Activated naive CD4-positive, alpha-beta T cell treated with anti-CD3 and anti-CD28 coated beads, Interleukin-2, amount 50 U/mL, for 16 hours (primary cell): ENCODE results near the gene PLCB1.

Experiments used
- DNase-seq: peaks from one replicate; pipeline ENCODE4 v3.0.0-alpha.2; 2020

Gene PLCB1

DNA sequence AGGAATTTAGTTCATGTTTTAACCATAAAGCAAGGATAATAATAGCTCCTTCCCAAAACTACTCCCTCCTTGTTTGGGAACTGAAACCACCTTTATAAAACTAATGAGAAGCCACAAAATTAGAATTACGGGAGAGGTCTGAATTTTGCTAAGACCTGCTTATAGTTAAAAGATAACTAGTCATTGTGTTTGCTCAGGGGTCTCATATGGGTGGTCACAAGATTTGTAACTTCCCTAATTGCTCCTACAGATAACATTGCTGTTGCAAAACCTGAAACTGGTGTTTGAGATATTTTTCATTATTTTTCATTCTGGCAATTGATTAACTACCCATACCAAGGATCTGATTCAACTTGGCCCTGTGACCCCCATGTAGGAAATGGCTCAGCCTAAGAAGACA, 782.4 kb downstream of the PLCB1 start:
- no peak for DNase-seq

DNA sequence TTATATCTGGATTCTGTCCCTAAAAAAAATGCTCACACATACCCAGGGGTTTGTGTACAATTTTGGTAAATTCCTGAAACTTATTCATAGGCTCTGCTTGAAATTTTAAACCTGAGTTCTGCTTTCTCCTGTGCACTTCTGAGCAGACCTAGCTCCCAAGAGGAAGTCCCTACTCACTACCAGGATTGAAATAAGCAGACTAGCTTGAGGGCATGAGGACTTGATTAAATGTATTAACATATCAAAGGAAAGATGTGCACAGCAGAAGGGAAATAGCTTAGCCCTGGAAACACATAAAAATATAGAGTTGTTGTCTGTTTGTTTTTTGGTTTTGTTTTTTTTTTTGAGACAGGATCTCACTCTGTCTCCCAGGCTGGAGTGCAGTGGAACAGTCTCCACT, 785.0 kb downstream of the PLCB1 start:
- DNase-seq, result no peak

GRCh38 chr20:8918145-8918544, 786.1 kb downstream of the PLCB1 start:
- no peak for DNase-seq

- DNase-seq, result no peak
These were observed 792.5 kb downstream of the PLCB1 start for GRCh38 chr20:8924539-8924938.

- no peak for DNase-seq
These were observed 798.7 kb downstream of the PLCB1 start for GRCh38 chr20:8930726-8931125.

DNA sequence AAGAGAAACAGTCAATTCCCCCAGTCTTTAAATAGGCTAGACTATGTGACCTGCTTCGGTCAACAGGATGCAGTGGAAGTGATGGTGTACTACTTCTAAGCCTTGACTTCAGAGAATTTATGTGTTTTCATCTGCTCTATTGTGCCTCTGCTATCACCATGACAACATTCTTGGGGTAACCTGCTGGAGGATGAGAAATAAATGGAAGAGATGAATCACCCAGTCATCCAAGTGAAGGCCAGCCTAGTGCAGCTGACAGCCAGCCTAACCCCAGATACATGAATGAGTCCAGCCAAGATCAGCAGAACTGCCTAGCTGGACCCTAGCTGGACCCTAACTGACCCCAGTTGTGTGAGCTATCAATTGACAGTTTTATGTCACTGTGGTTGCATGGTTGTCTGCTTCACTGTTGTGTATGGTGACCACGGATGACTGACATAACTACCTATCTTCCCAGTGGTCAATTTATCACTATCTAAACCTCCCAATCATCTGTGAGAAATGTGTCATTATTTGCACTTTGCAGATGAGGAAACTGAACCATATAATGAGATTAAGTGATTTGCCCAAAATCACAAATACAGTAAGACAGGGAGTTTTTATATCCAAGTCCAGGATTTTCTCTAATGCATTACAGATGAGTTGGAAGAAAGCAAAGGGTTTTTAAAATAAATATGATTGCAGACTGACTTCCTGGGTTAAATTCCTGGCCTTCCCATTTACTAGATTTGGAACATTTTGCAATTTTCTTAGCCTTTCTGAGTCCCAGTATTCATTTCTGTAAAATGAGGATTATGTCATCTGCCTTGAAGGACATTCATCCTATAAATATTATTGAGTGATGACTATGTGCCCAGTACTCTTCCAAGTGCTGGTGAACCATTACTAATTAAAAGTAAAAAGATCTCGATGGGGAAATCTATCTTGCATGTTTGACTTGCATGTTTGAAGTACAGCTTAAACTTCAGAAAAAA, 800.4 kb downstream of the PLCB1 start:
- no peak for DNase-seq

- DNase-seq, result no peak
These were observed 801.3 kb downstream of the PLCB1 start for GRCh38 chr20:8933381-8933807.

DNA sequence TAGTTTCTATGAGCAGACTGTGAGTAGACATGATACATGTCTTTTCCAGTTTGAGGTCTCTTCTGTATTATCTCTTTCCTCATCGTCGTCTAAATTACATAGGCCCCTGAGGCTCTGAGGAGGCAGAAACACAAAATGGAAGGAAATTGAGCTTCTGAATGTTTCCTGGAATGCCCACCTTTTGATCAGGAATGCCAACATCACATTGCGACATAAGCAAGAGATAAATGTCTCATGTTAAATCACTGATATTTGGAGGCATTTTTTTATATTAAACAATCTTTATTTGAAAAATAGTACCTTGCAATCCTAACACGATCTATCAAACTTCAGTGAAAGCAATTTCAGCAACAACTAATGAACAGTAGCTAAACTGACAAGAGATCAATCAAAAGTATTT, 802.3 kb downstream of the PLCB1 start:
- no peak for DNase-seq
